ENCODE measurements around the gene DICER1.

GRCh38 chr14:95184413-95184790 is 27.1 kb upstream of the DICER1 start:
- TF ChIP-seq CTCF (IDR thresholded peaks at IDR 0.05; ENCODE audit: insufficient read depth, low read depth, low read length) (no peak), EZH2 (IDR thresholded peaks at IDR 0.05; ENCODE audit: insufficient read depth, low read length) (no peak)

Measured in astrocyte (in vitro differentiated cells and primary cell).